Activated CD8-positive, alpha-beta memory T cell treated with anti-CD3 and anti-CD28 coated beads, Interleukin-2, amount 50 U/mL, for 4 hours (primary cell): ENCODE data around the gene TAF1L.
"Not testable (repeated sequence)": the region's sequence is repeated elsewhere in the genome, so short reads cannot be mapped to it uniquely, and the experiment has no call there.

Experiments used
- DNase-seq: peaks from one replicate; pipeline ENCODE4 v3.0.0-alpha.2; 2020

TAF1L gene

GRCh38 chr9:32635362-32635761 is at the start of gene TAF1L:
Gene TAF1L, minus strand, starts transcription at chr9:32635669. Its CDS starts 90 bp downstream, at chr9:32635579.
- no peak for DNase-seq

- no peak for DNase-seq
Measured at GRCh38 chr9:32681751-32682150, 46.3 kb upstream of the TAF1L start.

- DNase-seq, result no peak
Measured at GRCh38 chr9:32677931-32678330, 42.5 kb upstream of the TAF1L start.

- no peak for DNase-seq
Measured at GRCh38 chr9:32672469-32672868, 37.0 kb upstream of the TAF1L start.

GRCh38 chr9:32671333-32671732 is 35.9 kb upstream of the TAF1L start:
- DNase-seq, result no peak

GRCh38 chr9:32665101-32665500 is 29.6 kb upstream of the TAF1L start:
- DNase-seq, result no peak

GRCh38 chr9:32663741-32664140 is 28.3 kb upstream of the TAF1L start:
- no peak for DNase-seq

- DNase-seq, result no peak
Measured at GRCh38 chr9:32647671-32648070, 12.2 kb upstream of the TAF1L start.

- no peak for DNase-seq
Measured at GRCh38 chr9:32644698-32645097, 9.2 kb upstream of the TAF1L start.

GRCh38 chr9:32633151-32633550 is 2.3 kb downstream of the TAF1L start:
- DNase-seq, result not testable (repeated sequence)

- no peak for DNase-seq
Measured at GRCh38 chr9:32631991-32632390, 3.5 kb downstream of the TAF1L start.

- no peak for DNase-seq
Measured at GRCh38 chr9:32627394-32627954, 8.0 kb downstream of the TAF1L start.

GRCh38 chr9:32625320-32625719 is 10.1 kb downstream of the TAF1L start:
- DNase-seq, result no peak

GRCh38 chr9:32622948-32623347 is 12.5 kb downstream of the TAF1L start:
- no peak for DNase-seq

GRCh38 chr9:32618261-32618660 is 17.2 kb downstream of the TAF1L start:
- DNase-seq, result no peak

- no peak for DNase-seq
Measured at GRCh38 chr9:32606811-32607210, 28.7 kb downstream of the TAF1L start.

GRCh38 chr9:32603914-32604852 is 31.3 kb downstream of the TAF1L start:
- no peak for DNase-seq

GRCh38 chr9:32599021-32599420 is 36.4 kb downstream of the TAF1L start:
- not testable (repeated sequence) for DNase-seq

- DNase-seq, result no peak
Measured at GRCh38 chr9:32596936-32597335, 38.5 kb downstream of the TAF1L start.

GRCh38 chr9:32596096-32596865 is 39.2 kb downstream of the TAF1L start:
- DNase-seq, result no peak

- no peak for DNase-seq
Measured at GRCh38 chr9:32590898-32591297, 44.6 kb downstream of the TAF1L start.

- no peak for DNase-seq
Measured at GRCh38 chr9:32590476-32590875, 45.0 kb downstream of the TAF1L start.

GRCh38 chr9:32589083-32589723 is 46.3 kb downstream of the TAF1L start:
- no peak for DNase-seq
